ENCODE data around the gene EPHA3. TPM values are rescaled to one million over a fixed set of nuclear protein-coding genes. Genes with fewer than 3 reads are reported as not detected.

EPHA3 gene
- total and polyA plus RNA-seq, 4 donors, result 0.44 to 2.7 (median 1.2) TPM

DNA sequence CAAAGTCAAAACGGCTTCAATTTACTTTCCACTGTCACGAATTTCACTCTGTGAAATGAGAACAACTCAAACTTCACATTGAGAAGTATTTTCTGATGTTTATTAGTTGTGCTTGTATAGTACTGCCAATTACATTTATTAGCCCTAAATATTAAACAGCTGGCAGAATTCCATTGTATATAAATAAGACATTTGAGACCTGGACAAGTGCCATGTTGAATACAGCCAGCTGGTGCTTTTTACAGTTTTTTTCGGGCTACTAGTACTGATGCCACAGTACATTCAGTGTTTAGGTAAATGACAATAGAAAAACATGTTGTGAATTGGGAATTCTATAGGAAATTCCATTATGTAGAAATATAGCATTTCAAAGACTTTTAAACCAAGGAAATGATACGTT is 79.0 kb downstream of the EPHA3 start:
- Histone ChIP-seq H3K9ac (ENCODE audit: low read depth in 1 of 2, low read length in 2 of 2) (no peak overlapping the region), H3K27ac (ENCODE audit: low read depth in 1 of 2, low read length in 2 of 2) (no peak overlapping the region), H3K4me3 (ENCODE audit: low read depth in 1 of 3, low read length in 3 of 3) (no peak overlapping the region), H3K36me3 (ENCODE audit: control insufficient read depth in 4 of 4, insufficient read depth in 3 of 4, low read depth in 1 of 4, low read length in 3 of 4) (no peaks in the 10 kb centered on the region), H3K27me3 (ENCODE audit: control insufficient read depth in 4 of 4, insufficient read depth in 4 of 4, low read length in 3 of 4) (no peaks in the 10 kb centered on the region), H3K9me3 (ENCODE audit: control insufficient read depth in 4 of 4, low read length in 3 of 4) (no peaks in the 10 kb centered on the region), H3K4me1 (ENCODE audit: control insufficient read depth in 4 of 4, insufficient read depth in 4 of 4, low read length in 3 of 4) (no peaks in the 10 kb centered on the region)
- WGBS, result 65% methylated on average over 4 of the region's 4 CpGs
- DNase-seq (ENCODE audit: low spot score), result no peak
- TF ChIP-seq HNF4A (conservative IDR thresholded peaks at IDR 0.05), result no peak
- TF ChIP-seq, protein P1, sequence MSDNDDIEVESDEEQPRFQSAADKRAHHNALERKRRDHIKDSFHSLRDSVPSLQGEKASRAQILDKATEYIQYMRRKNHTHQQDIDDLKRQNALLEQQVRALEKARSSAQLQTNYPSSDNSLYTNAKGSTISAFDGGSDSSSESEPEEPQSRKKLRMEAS (IDR thresholded peaks at IDR 0.05), result no peak
- no peak for TF ChIP-seq SP1 (IDR thresholded peaks at IDR 0.05)
- TF ChIP-seq, protein P2, sequence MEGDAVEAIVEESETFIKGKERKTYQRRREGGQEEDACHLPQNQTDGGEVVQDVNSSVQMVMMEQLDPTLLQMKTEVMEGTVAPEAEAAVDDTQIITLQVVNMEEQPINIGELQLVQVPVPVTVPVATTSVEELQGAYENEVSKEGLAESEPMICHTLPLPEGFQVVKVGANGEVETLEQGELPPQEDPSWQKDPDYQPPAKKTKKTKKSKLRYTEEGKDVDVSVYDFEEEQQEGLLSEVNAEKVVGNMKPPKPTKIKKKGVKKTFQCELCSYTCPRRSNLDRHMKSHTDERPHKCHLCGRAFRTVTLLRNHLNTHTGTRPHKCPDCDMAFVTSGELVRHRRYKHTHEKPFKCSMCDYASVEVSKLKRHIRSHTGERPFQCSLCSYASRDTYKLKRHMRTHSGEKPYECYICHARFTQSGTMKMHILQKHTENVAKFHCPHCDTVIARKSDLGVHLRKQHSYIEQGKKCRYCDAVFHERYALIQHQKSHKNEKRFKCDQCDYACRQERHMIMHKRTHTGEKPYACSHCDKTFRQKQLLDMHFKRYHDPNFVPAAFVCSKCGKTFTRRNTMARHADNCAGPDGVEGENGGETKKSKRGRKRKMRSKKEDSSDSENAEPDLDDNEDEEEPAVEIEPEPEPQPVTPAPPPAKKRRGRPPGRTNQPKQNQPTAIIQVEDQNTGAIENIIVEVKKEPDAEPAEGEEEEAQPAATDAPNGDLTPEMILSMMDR (IDR thresholded peaks at IDR 0.05; ENCODE audit: low read depth, low read length, missing input control), result no peak

DNA sequence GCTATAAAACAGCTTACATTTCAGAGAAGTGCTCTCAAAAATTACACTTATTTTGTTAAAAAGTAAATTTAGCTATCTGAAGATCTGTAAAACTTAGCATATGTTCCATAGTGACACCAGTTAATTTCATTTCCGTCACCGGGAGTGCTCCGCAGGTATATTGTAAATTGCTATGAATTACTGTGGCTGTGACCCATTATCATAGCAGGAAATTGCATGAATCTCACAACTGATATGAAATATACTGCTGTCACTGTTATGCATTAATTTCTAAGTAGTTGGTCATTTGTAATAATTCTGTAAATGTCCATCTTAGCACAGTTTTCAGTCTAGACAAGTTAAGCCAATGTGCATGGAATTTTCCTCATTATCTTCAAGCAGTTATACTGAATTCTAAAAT is 91.2 kb downstream of the EPHA3 start:
- H3K9me3 ChIP-seq (ENCODE audit: control insufficient read depth in 4 of 4, low read length in 3 of 4), result no peaks in the 10 kb centered on the region
- no peak for DNase-seq (ENCODE audit: low spot score)
- H3K9ac ChIP-seq (ENCODE audit: low read depth in 1 of 2, low read length in 2 of 2), result no peak overlapping the region
- no peak overlapping the region for H3K4me3 ChIP-seq (ENCODE audit: low read depth in 1 of 3, low read length in 3 of 3)
- H3K36me3 ChIP-seq (ENCODE audit: control insufficient read depth in 4 of 4, insufficient read depth in 3 of 4, low read depth in 1 of 4, low read length in 3 of 4), result no peaks in the 10 kb centered on the region
- peaks cover 0 to 3% (median 0%) of the 10 kb centered on the region in 4 donors for H3K27me3 ChIP-seq (ENCODE audit: control insufficient read depth in 4 of 4, insufficient read depth in 4 of 4, low read length in 3 of 4)
- no peak overlapping the region for H3K27ac ChIP-seq (ENCODE audit: low read depth in 1 of 2, low read length in 2 of 2)
- H3K4me1 ChIP-seq (ENCODE audit: control insufficient read depth in 4 of 4, insufficient read depth in 4 of 4, low read length in 3 of 4), result no peaks in the 10 kb centered on the region
- 87% methylated on average over 3 of the region's 3 CpGs for WGBS
- no peak for TF ChIP-seq YY1 (IDR thresholded peaks at IDR 0.05)
- TF ChIP-seq FOXA1 (IDR thresholded peaks at IDR 0.05), result no peak
- no peak for TF ChIP-seq HNF4G (IDR thresholded peaks at IDR 0.05)
- TF ChIP-seq FOXA2 (IDR thresholded peaks at IDR 0.05), result no peak
- TF ChIP-seq, protein P3, sequence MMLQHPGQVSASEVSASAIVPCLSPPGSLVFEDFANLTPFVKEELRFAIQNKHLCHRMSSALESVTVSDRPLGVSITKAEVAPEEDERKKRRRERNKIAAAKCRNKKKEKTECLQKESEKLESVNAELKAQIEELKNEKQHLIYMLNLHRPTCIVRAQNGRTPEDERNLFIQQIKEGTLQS (IDR thresholded peaks at IDR 0.05), result no peak
- TF ChIP-seq TAF1 (conservative IDR thresholded peaks at IDR 0.05), result no peak
- TF ChIP-seq GABPA (IDR thresholded peaks at IDR 0.05 in 1 of 2, conservative IDR thresholded peaks at IDR 0.05 in 1 of 2), result no peak
- TF ChIP-seq SP1 (IDR thresholded peaks at IDR 0.05), result no peak
- TF ChIP-seq, protein P1 (IDR thresholded peaks at IDR 0.05), result no peak
- no peak for TF ChIP-seq RXRA (IDR thresholded peaks at IDR 0.05)
- TF ChIP-seq, protein P2 (IDR thresholded peaks at IDR 0.05; ENCODE audit: low read depth, low read length, missing input control), result no peak

DNA sequence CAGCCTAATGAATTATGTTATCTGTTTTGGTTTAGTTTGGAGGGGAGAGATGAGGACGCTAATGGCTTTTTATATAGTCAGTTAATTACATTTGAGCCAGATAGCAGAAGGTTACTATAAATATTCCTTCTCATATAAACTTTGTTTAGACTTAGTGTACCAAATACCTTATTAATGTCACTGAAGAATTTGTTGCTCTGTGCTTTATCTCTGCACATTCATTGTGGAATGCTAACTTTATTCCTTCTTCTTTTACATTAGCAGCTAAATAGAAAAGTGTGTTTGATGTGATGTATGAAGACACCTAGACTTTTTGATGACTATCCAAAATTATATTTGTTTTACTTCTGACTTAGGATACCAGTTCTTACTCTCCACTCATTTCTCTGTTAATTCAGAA is 105.2 kb downstream of the EPHA3 start:
- no peak for DNase-seq (ENCODE audit: low spot score)
- H3K4me3 ChIP-seq (ENCODE audit: low read depth in 1 of 3, low read length in 3 of 3), result no peak overlapping the region
- 58% methylated on average over 1 of the region's 1 CpG for WGBS
- TF ChIP-seq FOXA2 (IDR thresholded peaks at IDR 0.05) (no peak), SP1 (IDR thresholded peaks at IDR 0.05) (no peak), FOXA1 (IDR thresholded peaks at IDR 0.05) (no peak), TAF1 (conservative IDR thresholded peaks at IDR 0.05) (no peak), YY1 (IDR thresholded peaks at IDR 0.05) (no peak)
- TF ChIP-seq, protein P1 (IDR thresholded peaks at IDR 0.05), result no peak
- TF ChIP-seq, protein P4, sequence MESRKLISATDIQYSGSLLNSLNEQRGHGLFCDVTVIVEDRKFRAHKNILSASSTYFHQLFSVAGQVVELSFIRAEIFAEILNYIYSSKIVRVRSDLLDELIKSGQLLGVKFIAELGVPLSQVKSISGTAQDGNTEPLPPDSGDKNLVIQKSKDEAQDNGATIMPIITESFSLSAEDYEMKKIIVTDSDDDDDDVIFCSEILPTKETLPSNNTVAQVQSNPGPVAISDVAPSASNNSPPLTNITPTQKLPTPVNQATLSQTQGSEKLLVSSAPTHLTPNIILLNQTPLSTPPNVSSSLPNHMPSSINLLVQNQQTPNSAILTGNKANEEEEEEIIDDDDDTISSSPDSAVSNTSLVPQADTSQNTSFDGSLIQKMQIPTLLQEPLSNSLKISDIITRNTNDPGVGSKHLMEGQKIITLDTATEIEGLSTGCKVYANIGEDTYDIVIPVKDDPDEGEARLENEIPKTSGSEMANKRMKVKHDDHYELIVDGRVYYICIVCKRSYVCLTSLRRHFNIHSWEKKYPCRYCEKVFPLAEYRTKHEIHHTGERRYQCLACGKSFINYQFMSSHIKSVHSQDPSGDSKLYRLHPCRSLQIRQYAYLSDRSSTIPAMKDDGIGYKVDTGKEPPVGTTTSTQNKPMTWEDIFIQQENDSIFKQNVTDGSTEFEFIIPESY (IDR thresholded peaks at IDR 0.05), result no peak
- TF ChIP-seq, protein P2 (IDR thresholded peaks at IDR 0.05; ENCODE audit: low read depth, low read length, missing input control), result no peak

More for the DNA sequence above, 105.2 kb downstream of the EPHA3 start:
- Histone ChIP-seq H3K4me1 (ENCODE audit: control insufficient read depth in 4 of 4, insufficient read depth in 4 of 4, low read length in 3 of 4) (no peaks in the 10 kb centered on the region), H3K9me3 (ENCODE audit: control insufficient read depth in 4 of 4, low read length in 3 of 4) (no peaks in the 10 kb centered on the region), H3K36me3 (ENCODE audit: control insufficient read depth in 4 of 4, insufficient read depth in 3 of 4, low read depth in 1 of 4, low read length in 3 of 4) (no peaks in the 10 kb centered on the region), H3K27ac (ENCODE audit: low read depth in 1 of 2, low read length in 2 of 2) (no peak overlapping the region), H3K27me3 (ENCODE audit: control insufficient read depth in 4 of 4, insufficient read depth in 4 of 4, low read length in 3 of 4) (no peaks in the 10 kb centered on the region), H3K9ac (ENCODE audit: low read depth in 1 of 2, low read length in 2 of 2) (no peak overlapping the region)

Data from liver (tissue), 9 donors.